GM19238 (cell line): ENCODE data around the gene ACP4.

ENCODE experiments used
- DNase-seq: peaks from one replicate; pipeline ENCODE4 v3.0.0; 2011; ENCODE audit warnings: low spot score; ENCODE audit not compliant: insufficient read length

The ACP4 gene

GRCh38 chr19:50820549-50821247 lies 30.5 kb downstream of the ACP4 start:
- DNase-seq, result peak; percentile 66

- DNase-seq, result no peak
These were observed 31.0 kb downstream of the ACP4 start for GRCh38 chr19:50821248-50821612.

DNA sequence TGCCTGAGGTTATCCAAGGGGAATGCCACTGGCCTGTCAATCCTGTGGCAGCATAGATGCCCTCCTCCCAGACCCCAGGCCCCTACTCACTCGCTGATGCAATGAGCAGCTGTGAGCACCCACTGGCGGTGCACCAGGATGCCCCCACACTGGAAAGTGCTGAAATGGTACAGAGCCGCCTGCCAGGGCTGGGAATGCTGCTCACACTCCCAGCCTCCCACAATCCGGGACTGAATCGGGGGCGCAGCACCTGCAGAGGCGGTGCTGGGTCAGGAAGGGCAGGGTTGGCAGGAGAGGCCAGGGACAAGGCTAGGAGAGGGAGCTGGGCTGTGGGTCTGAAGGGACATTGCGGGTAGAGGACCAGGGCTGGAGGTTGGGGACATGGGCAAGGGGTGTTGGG lies 31.4 kb downstream of the ACP4 start:
- no peak for DNase-seq

DNA sequence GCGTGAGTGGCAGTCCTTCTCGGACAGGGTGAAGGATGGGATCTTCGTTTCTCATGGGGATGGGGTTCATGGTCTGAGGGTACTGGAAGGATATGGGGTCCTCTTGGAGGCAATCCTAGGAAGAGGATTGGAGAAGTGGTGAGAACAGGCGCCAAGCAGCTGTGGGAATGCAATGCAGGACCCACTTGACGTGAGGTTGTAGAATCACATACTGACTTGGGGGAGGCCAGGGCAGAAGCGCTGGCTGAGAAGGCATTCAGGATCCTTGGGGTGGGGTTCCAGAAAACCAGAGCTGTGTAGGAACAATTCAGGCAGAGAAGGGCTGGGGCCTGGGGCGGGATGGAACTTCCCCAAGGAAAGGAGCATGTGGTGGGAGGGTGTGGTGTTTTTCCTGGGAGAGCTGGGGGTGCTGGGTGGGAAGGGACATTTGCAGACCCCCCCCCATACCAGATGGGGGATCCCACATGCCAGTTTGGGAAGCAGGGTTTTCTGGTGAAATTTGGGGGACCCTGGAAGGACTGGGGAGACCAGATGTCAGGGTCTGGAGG lies 32.5 kb downstream of the ACP4 start:
- no peak for DNase-seq

DNA sequence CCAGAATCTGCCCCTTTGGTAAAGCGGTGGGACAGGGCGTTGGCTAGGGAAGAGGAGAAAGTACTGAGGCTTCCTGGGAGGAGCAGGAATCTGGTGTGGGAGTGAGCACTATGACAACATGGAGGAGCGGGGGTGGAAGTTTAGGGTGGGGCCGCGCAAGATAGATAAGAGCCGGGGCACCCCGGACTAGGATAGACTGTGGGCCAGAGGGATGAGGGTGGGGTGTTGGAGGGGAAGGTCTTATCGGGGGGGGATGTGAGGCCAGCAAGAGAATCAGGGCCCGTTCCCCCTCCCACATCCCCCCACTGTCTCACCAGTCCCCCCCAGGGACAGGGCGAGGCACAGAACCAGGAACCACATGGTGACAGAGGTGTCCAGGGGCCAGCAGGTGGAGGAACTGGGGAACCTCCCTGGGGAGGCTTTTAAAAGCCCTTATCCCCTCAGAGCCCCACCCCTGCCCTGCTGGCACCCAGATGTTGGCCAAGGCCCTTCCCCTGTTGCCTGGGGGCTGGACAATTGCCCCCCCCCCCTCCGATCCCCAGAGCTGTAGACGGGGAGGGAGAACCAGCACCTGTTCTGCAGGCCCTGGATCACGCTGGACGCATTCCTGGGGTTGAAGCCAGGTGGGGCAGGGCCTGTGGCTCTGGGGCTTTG lies 33.3 kb downstream of the ACP4 start, which contains the start of gene KLK1:
KLK1 (minus strand) TSS at position 399 of the 654 bp plus-strand sequence; CDS start at position 360, 39 bp downstream.
- DNase-seq, result no peak

- DNase-seq, result no peak
These were observed 36.5 kb downstream of the ACP4 start for GRCh38 chr19:50826492-50827240.

DNA sequence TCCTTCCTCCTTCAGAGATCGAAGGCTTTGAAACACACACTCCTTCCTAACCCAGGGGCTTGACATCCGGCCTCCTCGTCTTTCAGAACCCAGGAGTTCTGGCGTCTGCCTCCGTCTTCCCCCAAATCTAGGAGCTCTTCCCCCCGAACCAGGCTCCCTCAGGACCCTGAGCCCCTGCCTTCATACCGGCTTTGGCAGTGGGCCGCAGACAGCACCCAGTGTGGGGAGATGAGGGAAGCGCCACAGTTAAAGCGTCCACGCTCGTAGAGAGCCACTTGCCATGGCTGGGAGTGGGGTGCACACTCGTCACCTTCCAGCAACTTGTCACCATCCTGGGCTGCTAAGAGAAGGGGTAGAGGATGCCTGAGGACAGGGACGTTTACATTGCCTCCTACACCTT lies 37.3 kb downstream of the ACP4 start:
- DNase-seq, result no peak

- no peak for DNase-seq
These were observed 39.6 kb downstream of the ACP4 start for GRCh38 chr19:50829801-50830200.

GRCh38 chr19:50830266-50831025 lies 40.2 kb downstream of the ACP4 start:
- DNase-seq, result no peak

GRCh38 chr19:50831026-50831396 lies 40.8 kb downstream of the ACP4 start:
- DNase-seq, result no peak

- DNase-seq, result no peak
These were observed 42.5 kb downstream of the ACP4 start for GRCh38 chr19:50832666-50833065.

DNA sequence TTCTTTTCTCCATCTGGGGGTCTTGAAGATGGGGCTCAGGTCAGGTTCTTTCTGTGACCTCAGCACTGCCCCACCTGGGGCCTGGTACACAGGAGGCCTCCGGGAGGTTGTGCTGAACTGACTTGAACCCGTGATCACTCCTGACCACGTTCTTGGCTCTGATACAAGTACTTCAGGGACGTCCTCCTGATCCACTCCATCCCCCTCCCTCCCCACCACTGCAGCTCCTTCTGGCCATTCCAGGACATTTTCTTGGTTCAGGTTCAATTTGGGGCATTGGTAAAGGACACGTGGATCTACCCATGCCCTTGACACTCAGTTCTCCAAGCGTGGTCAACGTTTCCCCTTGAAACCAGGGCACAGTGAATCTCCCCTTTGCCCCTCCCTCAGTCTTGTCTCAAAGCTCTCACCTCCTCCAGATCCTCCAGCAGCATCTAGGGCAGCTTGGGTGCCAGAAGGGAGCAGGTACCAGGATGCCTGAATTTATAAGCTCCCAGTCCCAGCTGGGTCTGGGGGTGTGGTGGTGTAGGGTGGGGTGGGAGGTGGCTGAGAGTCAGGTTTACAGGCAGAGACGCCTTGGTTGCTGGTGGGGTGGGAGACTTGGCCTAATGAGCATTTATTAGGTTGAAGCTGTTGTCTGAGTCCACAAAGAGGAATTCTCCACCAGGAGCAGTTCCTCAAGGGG lies 43.0 kb downstream of the ACP4 start, which contains the start of gene KLK15:
KLK15 (minus strand) TSS at position 458 of the 685 bp plus-strand sequence. CDS start 2,082 bp downstream, outside the sequence.
- DNase-seq, result no peak

DNA sequence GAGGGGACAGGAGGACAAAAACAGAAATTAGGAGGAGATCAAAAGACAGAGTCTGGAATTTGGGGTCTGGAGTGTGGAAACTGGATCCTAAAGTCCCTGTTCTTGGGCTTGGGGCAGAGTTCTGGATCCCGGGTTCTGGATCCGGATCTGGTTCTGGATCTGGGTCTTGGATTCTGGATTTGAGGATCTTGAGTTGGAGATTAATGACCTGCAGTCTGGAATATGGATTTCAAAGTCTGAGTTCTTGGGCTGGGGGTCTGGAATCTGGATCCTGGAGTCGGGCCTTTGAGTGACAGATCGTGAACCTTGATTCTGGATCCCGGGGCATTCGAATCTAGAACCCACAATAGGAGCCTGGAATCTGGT lies 43.6 kb downstream of the ACP4 start:
- DNase-seq, result no peak

GRCh38 chr19:50835103-50835784 lies 45.0 kb downstream of the ACP4 start:
- no peak for DNase-seq

DNA sequence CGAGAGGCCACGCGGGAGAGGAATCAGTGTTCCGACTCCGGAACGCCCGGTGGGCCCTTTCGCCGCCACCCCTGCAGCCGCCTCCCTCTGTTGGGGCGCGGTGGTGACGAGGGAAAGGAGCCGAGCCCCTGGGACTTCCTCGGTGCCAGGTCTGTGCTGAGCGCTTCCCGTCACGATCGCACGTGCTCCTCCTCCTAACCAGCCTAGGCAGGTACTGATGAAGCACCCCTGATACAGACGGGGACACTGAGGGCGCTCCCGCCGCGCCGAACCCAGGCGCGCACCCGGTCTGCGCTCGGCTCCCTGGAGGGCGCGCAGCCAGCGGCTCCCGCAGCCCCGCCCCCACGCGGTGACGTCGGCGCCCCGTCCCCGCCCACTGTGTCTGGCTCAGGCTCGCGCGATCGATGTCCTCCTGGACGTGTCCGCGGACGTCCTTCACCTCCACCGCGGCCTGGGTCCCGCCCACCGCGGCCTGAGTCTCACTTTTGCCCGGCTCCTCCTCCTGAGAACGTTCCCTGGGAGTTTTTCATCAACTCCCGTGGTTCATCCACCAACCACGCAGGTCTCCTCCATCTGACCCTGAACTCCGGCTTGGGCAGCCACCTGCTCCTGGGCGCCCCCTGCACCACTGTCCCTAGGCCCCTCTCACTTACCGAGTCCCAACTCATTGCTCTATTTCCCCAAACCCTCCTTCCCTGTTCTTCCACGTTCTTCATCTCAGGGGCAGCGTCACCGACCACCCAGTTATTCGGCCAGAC lies 45.7 kb downstream of the ACP4 start:
- DNase-seq, result peak; percentile 87

DNA sequence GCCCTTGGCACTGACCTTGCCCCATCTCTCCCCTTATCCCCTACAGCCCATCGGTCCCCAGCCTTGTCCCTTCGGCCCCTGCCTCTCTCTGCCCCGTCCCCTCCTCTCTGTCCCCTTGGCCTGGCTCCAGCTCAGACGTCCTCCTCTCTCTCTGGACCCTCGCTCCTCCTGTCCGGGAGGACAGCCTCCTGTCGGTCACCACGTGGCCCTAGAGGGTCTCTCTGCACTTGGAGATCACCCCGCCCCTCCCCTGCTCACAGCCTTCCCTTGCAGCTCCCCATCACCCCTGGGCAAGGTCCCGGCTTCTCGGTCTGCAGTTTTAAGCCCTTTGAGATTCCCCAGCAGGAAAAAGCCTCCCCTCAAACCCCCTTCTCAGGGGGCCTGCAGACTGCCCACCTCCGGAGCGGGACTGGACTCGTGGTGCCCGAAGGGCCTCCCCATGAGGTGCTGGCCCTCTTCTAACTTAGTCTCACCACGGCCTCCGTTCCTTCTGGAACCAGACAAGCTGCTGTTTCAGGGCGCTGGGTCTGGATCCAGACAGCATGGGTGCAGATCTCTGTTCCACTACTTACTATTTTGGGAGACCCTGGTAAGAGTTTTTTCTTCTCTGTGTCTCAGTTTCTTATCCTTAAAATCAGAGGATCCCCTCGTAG lies 46.5 kb downstream of the ACP4 start:
- no peak for DNase-seq

GRCh38 chr19:50837300-50837699 lies 47.1 kb downstream of the ACP4 start:
- DNase-seq, result no peak

DNA sequence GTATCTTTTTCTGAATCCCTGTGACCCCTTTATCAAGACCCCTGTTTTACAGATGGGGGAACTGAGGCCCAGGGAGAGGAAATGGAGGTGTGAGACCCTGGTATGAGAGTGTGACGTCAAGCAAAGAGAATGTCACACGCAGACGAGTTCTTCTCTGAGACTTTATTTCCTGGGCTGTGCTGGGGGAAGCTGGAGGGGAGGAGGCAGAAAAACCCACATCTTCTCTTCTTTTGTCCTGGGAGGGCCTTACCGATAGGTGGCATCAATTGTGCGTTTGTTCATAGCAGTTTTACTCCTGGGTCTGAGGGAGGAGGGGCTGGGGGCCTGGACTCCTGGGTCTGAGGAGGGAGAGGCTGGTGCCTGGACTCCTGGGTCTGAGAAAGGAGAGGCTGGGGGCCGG lies 48.0 kb downstream of the ACP4 start:
- DNase-seq, result peak; percentile 39
